Head of caudate nucleus (tissue), 42 donors: ENCODE measurements around the gene MEGF10.
"Not testable (repeated sequence)": the region's sequence is repeated elsewhere in the genome, so short reads cannot be mapped to it uniquely, and the experiment has no call there.

Experiments used
- DNase-seq, 42 donors: peaks; one replicate each; pipeline versions ENCODE4 v3.0.0 to v3.0.0-alpha.2; 2020 to 2021; ENCODE audit warnings: mixed read lengths in 7 of 42
- intact Hi-C: fragments of 100-400 bp; cut with DNase I; formaldehyde crosslinking; loops from one replicate; pipeline ENCODE4 v1.15.0; 2022

The MEGF10 gene

GRCh38 chr5:127290019-127290945 is at the start of gene MEGF10:
Gene MEGF10 (plus strand): TSS chr5:127290796. CDS start chr5:127331309, 40,513 bp downstream.
- DNase-seq, result peak; percentile 65 to 93 (median 86)
- intact Hi-C loops, result loop anchor here (2.0 to 5.0 kb wide), 2 partner anchors 153 to 202 kb away; no protein-coding TSS in a partner anchor

GRCh38 chr5:127243011-127243410 is 47.6 kb upstream of the MEGF10 start:
- DNase-seq, result no peak
- intact Hi-C loops, result no loop called here

GRCh38 chr5:127254729-127255284 is 35.8 kb upstream of the MEGF10 start:
- no peak for DNase-seq
- intact Hi-C loops, result no loop called here

GRCh38 chr5:127256886-127257597 is 33.6 kb upstream of the MEGF10 start:
- DNase-seq, result no peak
- intact Hi-C loops, result no loop called here

GRCh38 chr5:127260686-127261085 is 29.9 kb upstream of the MEGF10 start:
- intact Hi-C loops, result no loop called here
- DNase-seq, result no peak

- DNase-seq, result not testable (repeated sequence)
Measured at GRCh38 chr5:127265473-127265872, 25.1 kb upstream of the MEGF10 start.

GRCh38 chr5:127268342-127268741 is 22.3 kb upstream of the MEGF10 start:
- intact Hi-C loops, DNase-seq: not testable (repeated sequence)

More at GRCh38 chr5:127265473-127265872, 25.1 kb upstream of the MEGF10 start:
- intact Hi-C loops, result not testable (repeated sequence)

GRCh38 chr5:127270713-127271112 is 19.9 kb upstream of the MEGF10 start:
- intact Hi-C loops, DNase-seq: not testable (repeated sequence)

- intact Hi-C loops, result no loop called here
- no peak for DNase-seq
Measured at GRCh38 chr5:127275641-127276193, 14.9 kb upstream of the MEGF10 start.

- intact Hi-C loops, result no loop called here
- DNase-seq, result no peak
Measured at GRCh38 chr5:127280491-127281220, 9.9 kb upstream of the MEGF10 start.

- intact Hi-C loops, result no loop called here
- DNase-seq, result no peak
Measured at GRCh38 chr5:127281609-127282008, 9.0 kb upstream of the MEGF10 start.

- intact Hi-C loops, result no loop called here
- DNase-seq, result no peak
Measured at GRCh38 chr5:127288676-127289075, 1.9 kb upstream of the MEGF10 start.

GRCh38 chr5:127290946-127291693 is 524 bp downstream of the MEGF10 start:
- intact Hi-C loops, result loop anchor here (2.0 to 5.0 kb wide), 2 partner anchors 152 to 201 kb away; no protein-coding TSS in a partner anchor
- DNase-seq, result peak in 20 of 42 donors; percentile 21 to 71 (median 46)

GRCh38 chr5:127292030-127292735 is 1.6 kb downstream of the MEGF10 start:
- peak in 2 of 42 donors; percentile 52 to 66 for DNase-seq
- intact Hi-C loops, result loop anchor here (5.0 kb wide), 1 partner anchor 200 kb away; no protein-coding TSS in a partner anchor

- no peak for DNase-seq
- intact Hi-C loops, result loop anchor here (5.0 kb wide), 1 partner anchor 199 kb away; no protein-coding TSS in a partner anchor
Measured at GRCh38 chr5:127293373-127293772, 2.8 kb downstream of the MEGF10 start.

GRCh38 chr5:127294829-127295228 is 4.2 kb downstream of the MEGF10 start:
- intact Hi-C loops, result loop anchor here (5.0 kb wide), 1 partner anchor 197 kb away; no protein-coding TSS in a partner anchor
- no peak for DNase-seq

- no peak for DNase-seq
- intact Hi-C loops, result no loop called here
Measured at GRCh38 chr5:127295454-127295853, 4.9 kb downstream of the MEGF10 start.
